NCI-H510A treated with DMSO at 0.1 percent for 48 hours (cell line): ENCODE results near the gene PAXIP1.

Experiments used
- DNase-seq: peaks from one replicate; lab custom pipeline; 2025; lab: John Stamatoyannopoulos, UW

PAXIP1 gene

GRCh38 chr7:154994996-154995395 lies 7.9 kb downstream of the PAXIP1 start:
- no peak for DNase-seq

- DNase-seq: no peak
Observed at GRCh38 chr7:154990964-154991540, 11.9 kb downstream of the PAXIP1 start.

- DNase-seq: no peak
Observed at GRCh38 chr7:154987571-154987970, 15.4 kb downstream of the PAXIP1 start.

GRCh38 chr7:154986200-154986945 lies 16.6 kb downstream of the PAXIP1 start:
- no peak for DNase-seq

GRCh38 chr7:154985230-154985629 lies 17.7 kb downstream of the PAXIP1 start:
- no peak for DNase-seq

GRCh38 chr7:154984601-154985188 lies 18.2 kb downstream of the PAXIP1 start:
- no peak for DNase-seq

GRCh38 chr7:154978017-154978416 lies 24.9 kb downstream of the PAXIP1 start:
- no peak for DNase-seq

GRCh38 chr7:154977250-154977649 lies 25.7 kb downstream of the PAXIP1 start:
- no peak for DNase-seq

GRCh38 chr7:154976844-154977243 lies 26.1 kb downstream of the PAXIP1 start:
- no peak for DNase-seq

GRCh38 chr7:154975984-154976383 lies 26.9 kb downstream of the PAXIP1 start:
- no peak for DNase-seq

- no peak for DNase-seq
Observed at GRCh38 chr7:154973381-154973780, 29.5 kb downstream of the PAXIP1 start.

- DNase-seq: no peak
Observed at GRCh38 chr7:154968336-154969001, 34.5 kb downstream of the PAXIP1 start.

GRCh38 chr7:154967401-154967955 lies 35.4 kb downstream of the PAXIP1 start:
- no peak for DNase-seq

- DNase-seq: no peak
Observed at GRCh38 chr7:154965014-154965413, 37.9 kb downstream of the PAXIP1 start.

GRCh38 chr7:154960063-154960790 lies 42.7 kb downstream of the PAXIP1 start:
- DNase-seq: no peak

- DNase-seq: no peak
Observed at GRCh38 chr7:154956427-154956826, 46.5 kb downstream of the PAXIP1 start.

GRCh38 chr7:154953006-154953684 lies 49.8 kb downstream of the PAXIP1 start:
- no peak for DNase-seq

- no peak for DNase-seq
Observed at GRCh38 chr7:154950960-154951359, 52.0 kb downstream of the PAXIP1 start.

- no peak for DNase-seq
Observed at GRCh38 chr7:154947604-154948003, 55.3 kb downstream of the PAXIP1 start.

GRCh38 chr7:154946166-154946565 lies 56.8 kb downstream of the PAXIP1 start:
- DNase-seq: no peak

- DNase-seq: no peak
Observed at GRCh38 chr7:154943906-154944305, 59.0 kb downstream of the PAXIP1 start.
